Hematopoietic multipotent progenitor cell treated with erythropoietin and hydrocortisone succinate and interleukin-3 and kit ligand, for 15 days (in vitro differentiated cells): Measurements from ENCODE around the gene SKI.
A peak's percentile ranks its signal among the peaks of the same experiment; 100 is the strongest.

Experiments used
- DNase-seq: peaks from one replicate; pipeline ENCODE4 v3.0.0-alpha.2; 2015; ENCODE audit warnings: low spot score

SKI gene

DNA sequence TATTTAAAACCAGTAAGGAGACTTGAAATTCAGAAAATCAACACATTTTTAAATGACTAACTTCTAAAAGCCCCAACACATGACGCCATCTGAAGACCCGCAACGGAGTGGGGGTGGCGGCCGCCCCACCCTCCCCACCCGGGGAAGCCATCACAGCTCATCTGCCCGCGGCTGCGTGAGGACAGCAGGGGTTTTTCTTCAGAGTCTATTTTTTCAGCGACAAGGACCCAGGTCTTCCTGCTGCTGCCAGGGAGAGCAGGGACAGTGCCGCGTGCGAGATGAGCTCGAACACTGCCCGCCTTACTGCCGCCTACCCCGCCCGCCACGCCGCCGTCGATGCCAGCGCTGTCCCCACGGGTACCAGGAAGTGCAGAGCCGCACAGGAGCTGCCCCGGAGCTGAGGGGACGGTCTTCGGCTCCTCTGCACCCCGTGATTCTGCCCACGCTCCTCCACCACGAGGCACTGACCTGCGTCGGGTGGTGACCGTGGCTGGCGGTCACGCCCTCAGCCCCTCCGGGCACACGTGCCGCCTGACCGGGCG lies 79.0 kb downstream of the SKI start:
- DNase-seq = no peak

DNA sequence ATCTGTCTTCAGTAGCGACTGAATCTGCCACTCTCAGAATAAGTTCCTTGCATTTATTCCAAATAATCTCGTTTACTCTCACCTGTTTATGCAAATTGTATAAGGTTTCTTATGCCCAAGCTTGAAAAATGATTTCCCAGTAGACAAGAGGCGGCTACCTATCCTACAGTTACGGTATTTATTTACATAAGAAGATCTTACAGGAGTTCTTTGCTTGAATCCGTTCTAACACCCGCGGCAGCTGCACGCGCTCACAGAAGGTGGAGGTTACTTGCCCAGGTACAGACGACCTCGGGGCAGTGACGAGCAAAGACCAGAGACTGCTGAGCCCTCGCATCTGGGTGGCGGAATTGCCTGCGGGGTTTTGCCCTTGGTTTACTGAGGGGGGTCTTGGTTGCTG lies 79.9 kb downstream of the SKI start:
- no peak for DNase-seq

DNA sequence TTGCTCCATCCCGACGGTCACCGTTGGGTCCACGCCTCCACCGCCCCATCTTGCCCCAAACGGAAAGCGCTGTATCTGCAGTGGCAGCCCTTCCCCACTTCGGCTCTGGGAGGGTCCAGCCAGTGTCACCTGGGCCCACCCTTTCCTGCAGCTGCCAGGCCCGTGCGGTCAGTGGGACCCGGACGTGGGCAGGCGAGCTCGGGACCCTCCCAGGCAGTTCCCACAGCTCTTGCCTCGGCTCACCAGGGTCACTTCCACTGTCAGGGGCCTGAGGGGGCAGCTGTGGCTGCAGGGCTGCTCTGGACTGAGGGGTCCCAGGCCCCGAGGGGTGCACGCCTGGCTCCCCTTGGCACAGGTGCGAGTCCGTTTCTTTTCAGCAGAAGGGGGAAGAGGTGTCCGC lies 80.7 kb downstream of the SKI start:
- no peak for DNase-seq

DNA sequence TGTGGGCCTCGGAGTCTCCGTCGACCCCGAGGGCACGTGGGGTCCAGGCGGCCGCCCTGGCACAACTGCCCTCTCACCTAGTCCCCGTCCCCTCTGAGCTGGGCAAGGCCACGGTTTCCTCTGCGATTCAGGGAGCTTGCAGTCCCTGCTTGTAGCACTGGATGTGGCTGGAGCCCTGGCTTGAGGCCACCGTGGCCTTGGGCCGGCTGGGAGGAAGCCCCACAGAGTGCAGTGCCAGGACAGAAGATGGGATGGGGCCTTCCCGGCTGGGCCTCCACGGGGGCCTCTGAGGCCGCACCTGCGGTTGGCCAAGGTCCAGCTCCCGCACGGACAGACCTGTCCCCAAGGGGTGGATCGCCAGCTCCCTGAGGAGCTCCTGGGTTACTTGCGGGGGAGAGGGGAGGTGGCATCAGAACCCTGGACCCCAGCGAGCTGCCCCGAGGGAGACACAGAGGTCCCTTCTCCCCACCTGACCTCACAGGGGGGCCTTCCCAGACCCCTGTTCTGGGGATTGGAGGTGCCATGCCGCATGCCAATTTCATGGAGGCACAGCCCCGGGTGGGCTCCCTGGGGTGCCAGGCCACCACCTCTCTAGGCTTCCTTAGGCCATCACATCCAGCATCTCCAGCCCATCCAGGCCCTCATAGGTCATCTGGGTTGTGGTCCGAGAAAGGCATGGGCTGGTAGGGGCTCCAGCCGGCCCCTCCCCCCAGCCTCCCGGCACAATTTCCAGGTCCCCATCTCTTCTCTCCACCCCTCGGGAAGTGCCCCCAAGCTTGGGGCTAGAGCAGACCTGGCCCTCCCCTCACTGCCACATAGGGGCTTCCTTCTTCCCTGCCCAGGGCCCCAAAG lies 82.4 kb downstream of the SKI start:
- no peak for DNase-seq

DNA sequence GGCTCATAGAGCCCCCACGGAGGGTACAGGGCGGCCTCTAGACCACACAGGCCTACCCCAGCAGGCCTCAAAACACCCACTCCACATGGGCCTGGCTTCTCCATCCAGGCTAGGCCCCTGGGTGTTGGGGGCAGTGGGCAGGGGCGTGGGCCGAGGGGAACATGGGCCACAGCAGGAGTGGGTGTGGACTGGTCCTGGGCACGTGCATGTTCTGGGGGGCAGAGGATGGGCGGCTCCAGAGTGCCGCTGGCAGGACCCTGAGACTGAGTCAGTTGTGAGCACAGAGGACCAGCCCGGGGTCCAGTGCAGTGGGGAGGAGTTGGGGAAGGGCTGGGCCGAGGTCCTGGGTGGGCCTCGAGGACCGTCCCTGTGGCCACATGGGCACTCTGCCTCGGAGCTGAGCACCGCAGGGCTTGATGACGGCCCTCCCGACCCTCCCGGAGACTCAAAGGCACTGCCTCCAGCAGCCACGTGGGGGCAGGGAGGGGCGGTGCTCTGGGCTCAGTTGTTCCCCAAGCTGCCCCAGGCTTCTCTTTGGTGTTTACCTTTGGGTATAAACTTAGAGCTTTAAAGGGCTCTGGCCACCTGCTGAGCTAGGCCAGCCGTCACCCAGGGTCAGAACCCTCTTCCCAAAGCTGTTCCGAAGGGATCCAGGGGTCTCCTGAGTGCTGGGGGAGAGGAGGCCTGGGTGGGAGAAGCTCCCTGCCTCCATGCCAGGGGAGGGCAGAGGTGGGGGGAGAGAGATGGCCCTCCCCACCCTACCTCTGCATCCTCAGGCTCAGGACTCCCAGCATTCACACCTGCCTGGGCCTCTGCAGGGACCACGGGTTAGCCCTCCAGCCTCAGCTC lies 83.3 kb downstream of the SKI start:
- DNase-seq = peak; percentile 41

DNA sequence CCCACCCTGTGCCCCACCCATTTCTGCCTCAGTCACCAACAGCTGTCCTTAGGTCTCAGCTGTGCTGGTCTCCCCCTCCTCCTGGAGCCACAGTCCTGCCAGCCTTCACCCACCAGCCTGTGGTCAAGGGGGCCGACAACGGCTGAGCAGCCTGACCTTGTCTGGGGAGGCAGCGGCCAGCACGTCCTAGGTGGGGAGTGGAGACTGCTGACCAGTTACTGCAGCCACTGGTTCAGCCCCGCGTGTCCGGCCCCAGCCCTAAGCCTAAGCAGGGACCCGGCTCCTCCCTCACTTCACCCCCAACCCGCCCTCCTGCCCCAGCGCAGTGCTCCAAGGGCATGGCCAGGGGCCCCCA lies 84.0 kb downstream of the SKI start:
- no peak for DNase-seq

DNA sequence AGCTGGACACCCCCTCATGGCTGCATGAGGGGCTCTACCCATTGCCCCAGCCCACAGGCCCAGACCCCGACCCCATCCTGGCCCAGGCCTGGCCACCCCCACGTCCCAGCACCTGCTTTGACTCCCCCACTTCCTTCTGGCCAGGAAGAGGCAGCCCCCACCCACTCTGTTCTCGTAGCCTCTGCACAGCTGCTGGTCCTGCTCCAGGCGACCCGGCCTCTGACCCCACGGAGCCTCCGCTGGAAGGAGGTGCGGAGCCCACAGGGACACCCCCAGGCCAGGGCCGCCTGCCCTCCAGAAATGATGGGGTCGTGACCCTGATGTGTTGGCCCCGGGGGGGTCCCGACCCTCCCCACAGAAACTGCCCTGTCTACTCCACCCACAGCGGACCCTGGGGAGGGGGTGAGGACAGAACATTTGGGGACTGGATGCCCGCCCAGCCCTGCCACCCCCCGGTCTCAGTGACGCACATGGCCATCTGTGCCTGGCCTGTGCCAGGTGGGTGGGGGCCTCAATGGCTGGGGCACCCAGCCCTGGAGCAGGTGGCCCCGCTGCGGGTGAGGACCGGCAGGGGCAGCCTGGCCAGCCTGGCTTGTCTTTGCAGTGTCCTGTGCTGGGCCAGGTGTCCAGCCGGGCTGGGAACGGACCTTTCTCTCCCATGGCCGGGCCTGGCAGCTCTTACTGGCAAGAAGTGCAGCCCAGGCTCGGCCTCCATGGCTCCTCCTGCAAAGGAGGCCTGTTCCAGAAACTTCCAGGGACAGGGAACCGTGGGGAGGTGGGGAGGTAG lies 84.6 kb downstream of the SKI start:
- DNase-seq = no peak

DNA sequence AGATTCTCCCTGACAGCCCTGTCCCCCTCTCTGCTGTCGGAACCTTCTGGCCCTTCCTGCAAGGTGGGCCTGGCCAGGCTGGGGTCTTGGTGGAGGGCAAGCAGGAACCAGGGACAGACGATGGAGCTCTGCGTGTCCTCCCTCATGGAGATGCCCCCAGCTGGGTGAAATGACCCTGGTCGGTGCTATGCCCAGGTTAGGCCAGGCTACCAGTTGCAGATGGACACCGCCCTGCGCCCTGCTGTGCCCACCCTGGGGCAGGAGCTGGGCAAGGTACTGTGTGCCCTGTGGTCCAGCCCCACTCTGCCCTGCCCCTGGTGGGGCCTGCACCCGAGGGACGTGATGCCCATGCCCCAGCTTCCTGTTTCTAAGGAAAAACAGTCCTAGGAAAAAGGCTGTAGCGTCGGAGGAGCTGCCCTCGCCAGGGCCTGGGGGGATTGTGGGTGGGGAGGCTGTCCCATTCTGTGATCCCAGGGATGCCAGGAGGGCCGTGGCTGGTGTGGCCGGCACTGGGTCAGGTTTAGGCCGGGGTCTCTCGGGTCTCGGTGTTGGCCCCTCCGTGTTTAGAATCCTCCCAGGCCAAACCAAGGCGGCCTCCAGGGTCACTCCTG lies 85.6 kb downstream of the SKI start:
- no peak for DNase-seq

DNA sequence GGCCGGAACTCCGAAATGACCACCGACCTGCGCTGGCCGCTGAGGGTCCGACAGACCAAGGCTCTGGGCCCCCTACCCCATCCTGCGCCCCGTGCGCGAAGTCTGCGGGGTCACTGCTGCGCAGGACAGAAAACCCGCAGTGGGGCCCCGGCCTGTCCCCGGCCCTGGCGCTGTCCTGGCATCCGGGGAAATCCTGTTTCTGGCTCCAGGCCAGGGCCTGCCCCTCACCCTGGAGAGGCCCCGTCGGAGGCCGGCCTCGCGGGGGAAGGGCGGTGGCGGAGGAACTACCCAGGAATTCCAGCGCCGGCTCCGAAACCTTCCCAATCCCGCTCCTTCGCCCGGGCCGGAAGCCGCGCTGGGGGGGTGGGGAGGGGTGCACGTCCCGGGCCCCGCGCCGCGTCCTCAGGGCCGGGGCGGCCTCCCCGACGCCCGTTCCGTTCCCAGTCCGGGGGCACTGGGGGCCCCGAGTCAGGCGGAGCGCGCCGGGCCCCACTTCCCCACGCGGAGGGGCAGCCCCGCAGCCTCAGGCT lies 86.2 kb downstream of the SKI start:
- DNase-seq = no peak

DNA sequence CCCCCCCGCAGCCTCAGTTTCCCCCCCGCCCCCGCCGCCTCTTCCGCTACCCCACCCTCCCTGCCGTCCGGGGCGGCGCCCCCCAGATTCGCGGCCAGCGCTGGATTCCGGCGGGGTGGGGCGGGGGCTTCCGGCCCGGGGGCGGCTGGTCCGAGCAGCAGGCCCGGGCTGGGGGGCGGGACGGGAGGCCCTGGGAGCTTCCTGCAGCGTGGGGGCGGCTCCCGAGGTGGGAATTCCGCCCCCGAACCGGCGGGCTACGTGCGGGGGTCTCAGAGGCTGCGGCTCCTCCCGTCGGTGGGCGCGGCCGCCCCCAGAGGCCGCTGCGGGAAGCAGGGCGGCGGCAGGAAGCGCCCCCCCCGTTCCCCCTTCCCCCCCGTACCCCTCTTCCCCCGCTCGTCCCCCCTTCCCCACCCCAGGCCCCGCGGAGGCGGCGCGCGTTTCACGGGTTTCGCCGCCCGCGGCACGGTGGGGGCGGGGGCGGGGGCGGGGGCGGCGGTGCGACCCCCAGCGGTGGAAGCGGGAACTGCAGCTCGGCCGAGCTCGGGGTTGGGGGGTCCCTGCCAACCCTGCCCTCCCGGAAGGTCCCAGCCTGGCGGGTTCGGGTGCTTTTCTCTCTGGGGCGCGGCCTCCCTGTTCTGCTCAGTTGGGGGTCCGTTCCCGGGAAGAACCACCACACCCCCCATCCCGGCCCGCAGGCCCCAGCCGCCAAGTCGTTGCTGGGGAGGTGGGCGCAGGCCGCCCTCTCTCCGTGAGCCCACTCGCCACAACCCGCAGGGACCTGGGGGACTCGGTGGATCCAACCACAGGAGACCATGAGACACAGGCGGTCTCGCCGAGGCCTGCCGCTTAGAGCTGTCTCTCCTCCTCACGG lies 86.9 kb downstream of the SKI start:
- DNase-seq = peak; percentile 16

DNA sequence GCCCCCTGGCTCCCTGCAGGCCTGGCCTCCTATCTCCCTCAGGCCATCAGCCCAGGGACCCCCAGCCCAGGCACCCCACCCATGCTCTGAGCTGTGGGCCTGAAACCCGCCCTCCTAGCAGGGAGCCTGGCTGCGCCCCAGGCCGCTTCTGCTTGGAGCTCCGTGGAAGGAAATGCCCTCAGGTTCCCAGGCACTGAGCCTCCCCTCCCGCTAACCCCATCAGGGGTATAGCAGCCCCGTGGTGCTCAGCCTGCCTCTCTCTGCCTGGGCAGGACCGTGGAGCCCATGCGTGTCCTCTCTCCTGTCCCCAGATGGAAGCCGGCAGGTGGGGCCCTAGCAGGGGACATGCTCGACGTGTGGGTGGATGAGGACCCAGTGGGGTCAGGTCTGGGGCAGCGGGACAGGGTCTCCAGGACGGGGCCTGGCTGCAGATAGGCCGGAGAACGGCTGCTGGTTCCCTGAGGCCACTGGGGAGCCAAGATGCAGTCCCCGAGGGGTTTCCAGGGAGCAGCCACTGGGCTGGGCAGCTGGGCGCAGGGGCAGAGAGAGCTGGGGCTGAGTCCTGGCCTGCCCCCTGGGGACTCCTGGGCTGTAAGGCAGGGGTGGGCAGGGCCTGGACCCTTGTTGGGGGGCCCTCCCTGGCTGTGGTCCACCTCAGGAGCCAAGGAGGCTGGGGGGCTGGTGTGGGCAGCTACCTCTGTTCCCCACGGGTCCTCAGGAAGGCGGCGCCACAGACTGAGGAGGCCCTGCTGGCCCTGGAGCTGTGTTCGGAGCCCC lies 87.7 kb downstream of the SKI start:
- DNase-seq = no peak

DNA sequence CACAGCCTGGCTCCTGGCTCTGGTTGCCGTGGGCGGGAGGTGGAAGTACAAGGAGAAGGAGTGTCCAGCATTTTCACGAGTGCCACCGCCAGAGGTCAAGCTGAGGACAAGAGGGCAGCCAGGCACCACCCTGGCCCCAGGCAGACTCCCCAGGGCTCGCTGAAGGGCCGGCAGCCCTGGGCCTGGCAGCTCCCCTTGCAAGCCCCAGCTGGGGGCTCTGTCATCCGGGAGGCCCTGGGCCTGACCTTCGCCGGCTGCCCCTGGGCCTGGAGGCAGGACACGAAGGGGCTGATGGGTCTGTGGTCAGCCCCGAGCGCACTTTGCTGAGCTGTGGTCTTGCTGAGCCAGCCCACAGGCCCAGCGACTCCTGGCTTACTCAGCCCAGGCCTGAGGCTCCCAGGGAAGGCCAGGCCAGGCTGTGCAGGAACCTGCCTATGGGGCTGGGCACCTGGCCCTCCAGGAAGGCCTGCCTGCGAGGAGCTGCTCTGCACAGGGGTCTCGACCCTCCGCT lies 88.4 kb downstream of the SKI start:
- DNase-seq = no peak

DNA sequence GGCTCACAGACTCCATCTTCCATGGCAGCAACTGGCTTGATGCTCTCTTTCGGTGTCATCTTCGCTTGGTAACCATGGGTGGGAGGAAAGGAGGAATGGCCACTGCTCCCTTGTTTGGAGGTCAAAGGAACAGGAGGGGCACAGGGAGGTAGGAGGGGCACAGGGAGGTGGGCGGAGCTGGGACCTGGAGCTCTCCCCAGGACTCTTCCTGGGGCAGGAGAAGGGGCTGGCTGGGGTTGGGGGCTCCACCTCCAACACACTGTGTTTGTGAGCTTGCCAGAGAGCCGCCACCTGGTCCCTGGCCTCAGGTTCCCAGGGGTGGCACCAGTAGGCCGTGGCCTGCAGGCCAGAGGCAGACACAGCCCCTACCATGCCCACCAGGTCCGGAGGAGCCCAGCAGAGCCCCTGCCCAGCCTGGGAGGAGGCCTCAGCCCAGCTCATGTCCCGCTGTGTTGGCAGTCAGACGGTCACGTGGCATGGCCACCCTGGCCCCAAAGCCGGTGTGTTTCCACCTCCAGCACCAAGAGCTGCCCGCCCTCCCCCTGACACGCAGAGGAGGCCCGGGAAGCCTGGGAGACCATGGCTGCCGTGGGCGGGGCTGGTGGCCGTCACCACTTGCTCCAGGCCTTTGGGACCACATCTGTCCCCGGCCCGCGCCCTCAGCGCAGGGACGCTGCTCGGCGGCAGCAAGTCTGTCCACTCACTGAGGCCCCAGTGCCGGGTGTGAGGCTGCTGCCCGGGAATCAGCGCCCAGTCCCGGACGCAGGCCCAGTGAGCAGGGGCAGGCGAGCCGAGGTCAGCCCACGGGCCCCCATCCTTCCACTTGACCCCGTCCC lies 89.3 kb downstream of the SKI start:
- DNase-seq = no peak

DNA sequence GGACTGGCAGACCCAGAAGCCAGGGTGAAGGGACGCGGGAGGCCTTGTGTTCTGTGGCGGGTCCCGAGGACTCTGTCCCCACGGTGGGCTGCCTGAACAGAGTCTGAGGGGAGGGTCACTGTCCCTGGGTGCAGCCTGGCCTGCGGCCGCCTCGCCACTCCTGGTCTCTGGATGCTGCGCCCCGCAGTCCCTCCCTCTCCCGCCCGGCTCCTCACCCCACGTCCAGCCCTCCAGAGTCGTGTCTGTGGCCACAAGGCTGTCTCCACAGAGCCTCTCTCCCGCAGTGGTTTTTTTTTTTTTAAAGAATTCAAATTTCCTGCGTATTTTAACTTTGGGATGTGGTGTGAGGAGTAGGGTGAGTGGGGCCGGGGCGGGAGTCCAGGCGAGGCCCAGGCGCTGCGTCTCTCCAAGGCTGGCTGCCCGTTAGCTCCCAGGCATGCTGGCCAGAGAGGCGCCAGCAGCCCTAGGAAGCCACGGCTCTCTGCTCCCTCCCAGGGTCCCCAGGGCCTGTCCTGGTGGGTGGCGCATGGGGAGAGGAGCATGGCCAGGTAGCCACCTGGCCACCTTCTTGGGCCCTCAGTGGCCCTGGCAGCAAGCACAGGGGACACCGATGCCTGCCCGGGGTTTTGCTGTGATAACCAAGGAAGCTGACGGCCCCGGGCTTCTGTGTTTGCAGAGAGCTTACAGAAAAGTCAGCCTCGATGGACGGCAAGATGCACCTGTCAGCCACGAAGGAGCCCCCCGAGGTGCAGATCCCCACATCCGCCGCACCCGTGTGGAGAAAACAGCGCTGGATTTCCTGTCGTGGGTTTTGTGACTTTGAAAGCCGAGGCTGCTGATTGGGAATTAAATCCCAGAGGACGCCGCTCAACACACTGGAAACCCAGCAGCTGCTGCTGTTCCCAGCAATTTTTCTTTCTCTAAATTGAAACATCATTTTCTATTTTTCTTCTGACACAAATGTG lies 90.5 kb downstream of the SKI start:
- DNase-seq = no peak

DNA sequence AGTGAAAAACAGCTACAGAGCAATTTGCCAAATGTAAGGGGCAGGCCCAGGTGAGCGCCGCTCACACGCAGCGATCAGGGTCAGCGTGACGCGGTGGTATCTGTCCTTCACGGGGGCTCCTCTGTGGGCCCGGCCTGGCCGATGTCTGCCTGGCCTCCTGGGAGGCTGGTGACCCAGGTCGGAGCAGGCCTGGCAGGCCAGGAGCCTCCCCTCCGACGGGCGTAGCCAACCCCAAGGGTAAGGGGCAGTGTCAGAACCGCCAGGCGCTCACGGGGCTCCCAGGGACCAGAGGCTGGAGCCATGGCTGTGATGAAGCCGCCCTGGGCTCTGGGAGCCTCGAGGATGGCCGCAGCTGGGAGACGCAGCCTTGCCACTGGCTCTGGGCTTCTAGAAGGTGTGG lies 91.2 kb downstream of the SKI start:
- DNase-seq = no peak

DNA sequence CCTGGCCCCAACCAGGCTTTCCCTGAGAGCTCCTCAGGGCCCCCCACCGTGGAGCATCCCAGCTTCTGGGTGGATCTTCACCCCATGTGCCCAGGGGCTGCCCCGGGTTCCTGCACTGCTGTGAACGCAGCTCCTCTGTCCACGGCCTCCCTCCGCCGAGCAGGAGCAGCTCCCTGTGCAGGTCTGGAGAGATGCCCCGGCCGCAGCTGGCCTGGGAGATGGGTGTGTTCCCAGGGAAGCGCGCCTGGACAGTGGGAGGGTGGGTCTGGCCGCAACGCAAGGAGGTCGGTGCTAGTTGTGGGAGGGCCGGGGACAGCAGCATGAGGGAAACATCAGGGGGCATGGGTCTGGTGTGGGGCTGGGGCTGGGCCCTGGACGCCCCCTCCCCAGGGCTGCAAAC lies 91.9 kb downstream of the SKI start:
- no peak for DNase-seq
